HEK293T (cell line): ENCODE measurements around the gene PRR15L.

Experiments
- ARNT ChIP-seq: fragments of 450-650 bp; IDR thresholded peaks from 2 replicates; pipeline ENCODE4 v1.6.1; 2017; ENCODE audit warnings: mild to moderate bottlenecking
- CTBP1 ChIP-seq: fragments of 450-650 bp; IDR thresholded peaks from 2 replicates; pipeline ENCODE4 v1.6.1; 2016; ENCODE audit warnings: borderline replicate concordance
- ELF4 ChIP-seq: fragments of 450-650 bp; IDR thresholded peaks from 2 replicates; pipeline ENCODE4 v1.6.1; 2017; ENCODE audit warnings: antibody characterized with exemption
- FOXA1 ChIP-seq: fragments of 450-650 bp; IDR thresholded peaks from 2 replicates; pipeline ENCODE4 v1.6.1; 2016; ENCODE audit warnings: mild to moderate bottlenecking
- FOXK2 ChIP-seq: fragments of 450-650 bp; IDR thresholded peaks from 2 replicates; pipeline ENCODE4 v1.6.1; 2016; ENCODE audit warnings: mild to moderate bottlenecking
- HDGF ChIP-seq: fragments of 450-650 bp; IDR thresholded peaks from 2 replicates; pipeline ENCODE4 v1.6.1; 2017; ENCODE audit warnings: antibody characterized with exemption, borderline replicate concordance
- LEF1 ChIP-seq: fragments of 450-650 bp; IDR thresholded peaks from 2 replicates; pipeline ENCODE4 v1.6.1; 2017; ENCODE audit warnings: mild to moderate bottlenecking, borderline replicate concordance
- SP1 ChIP-seq: fragments of 450-650 bp; IDR thresholded peaks from 2 replicates; pipeline ENCODE4 v1.6.1; 2017
- TARDBP ChIP-seq: fragments of 450-650 bp; IDR thresholded peaks from 2 replicates; pipeline ENCODE4 v1.6.1; 2016
- ZNF384 ChIP-seq: fragments of 450-650 bp; IDR thresholded peaks from 2 replicates; pipeline ENCODE4 v1.6.1; 2016
- TF ChIP-seq, protein P1 (sequence below): fragments of 450-650 bp; IDR thresholded peaks from 2 replicates; pipeline ENCODE4 v1.6.1; 2016

DNA sequence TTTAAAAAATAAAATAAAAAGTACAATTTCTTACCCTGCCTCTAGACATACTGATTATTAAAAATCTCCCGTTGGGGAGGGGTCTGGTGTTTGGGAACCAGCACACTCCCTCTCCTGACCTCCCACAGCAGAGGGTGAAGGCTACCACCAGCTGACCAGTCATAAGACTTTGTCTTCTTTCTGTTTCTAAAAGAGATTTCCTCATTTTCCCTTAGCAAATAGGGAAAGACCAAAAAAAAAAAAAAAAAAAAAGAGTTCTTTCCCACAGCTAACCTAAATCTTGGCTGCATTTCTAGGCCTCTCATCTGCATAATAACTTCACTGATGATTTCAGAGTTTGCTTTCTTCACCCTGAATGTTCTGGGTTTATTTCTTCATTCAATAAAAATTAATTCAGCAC, 43.5 kb upstream of the PRR15L start:
- TF ChIP-seq LEF1 (no peak), CTBP1 (no peak), SP1 (no peak), ARNT (no peak), FOXK2 (no peak), TARDBP (no peak), ELF4 (no peak), ZNF384 (no peak; the same call in 1 of the 2 replicates), FOXA1 (no peak), HDGF (no peak)
- TF ChIP-seq, protein P1, sequence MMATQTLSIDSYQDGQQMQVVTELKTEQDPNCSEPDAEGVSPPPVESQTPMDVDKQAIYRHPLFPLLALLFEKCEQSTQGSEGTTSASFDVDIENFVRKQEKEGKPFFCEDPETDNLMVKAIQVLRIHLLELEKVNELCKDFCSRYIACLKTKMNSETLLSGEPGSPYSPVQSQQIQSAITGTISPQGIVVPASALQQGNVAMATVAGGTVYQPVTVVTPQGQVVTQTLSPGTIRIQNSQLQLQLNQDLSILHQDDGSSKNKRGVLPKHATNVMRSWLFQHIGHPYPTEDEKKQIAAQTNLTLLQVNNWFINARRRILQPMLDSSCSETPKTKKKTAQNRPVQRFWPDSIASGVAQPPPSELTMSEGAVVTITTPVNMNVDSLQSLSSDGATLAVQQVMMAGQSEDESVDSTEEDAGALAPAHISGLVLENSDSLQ = no peak
